ENCODE results near the gene CBFA2T2.
A peak's percentile ranks its signal among the peaks of the same experiment; 100 is the strongest.
"Not testable (repeated sequence)": the region's sequence is repeated elsewhere in the genome, so short reads cannot be mapped to it uniquely, and the experiment has no call there.

Gene CBFA2T2

GRCh38 chr20:33553516-33553915, 63.6 kb downstream of the CBFA2T2 start:
- DNase-seq: no peak

- no peak for DNase-seq
Measured at GRCh38 chr20:33554914-33555420, 65.1 kb downstream of the CBFA2T2 start.

GRCh38 chr20:33555755-33556154, 65.9 kb downstream of the CBFA2T2 start:
- DNase-seq: no peak

GRCh38 chr20:33556246-33556645, 66.3 kb downstream of the CBFA2T2 start:
- no peak for DNase-seq

- DNase-seq: no peak
Measured at GRCh38 chr20:33558348-33559144, 68.7 kb downstream of the CBFA2T2 start.

GRCh38 chr20:33559212-33559611, 69.3 kb downstream of the CBFA2T2 start:
- no peak for DNase-seq

GRCh38 chr20:33560026-33560425, 70.1 kb downstream of the CBFA2T2 start:
- DNase-seq: no peak

- not testable (repeated sequence) for DNase-seq
Measured at GRCh38 chr20:33561053-33561452, 71.2 kb downstream of the CBFA2T2 start.

GRCh38 chr20:33561692-33562601, 72.1 kb downstream of the CBFA2T2 start:
- DNase-seq: peak; percentile 83

- DNase-seq: no peak
Measured at GRCh38 chr20:33563788-33564187, 73.9 kb downstream of the CBFA2T2 start.

- DNase-seq: no peak
Measured at GRCh38 chr20:33566781-33567603, 77.1 kb downstream of the CBFA2T2 start.

- no peak for DNase-seq
Measured at GRCh38 chr20:33567949-33568348, 78.1 kb downstream of the CBFA2T2 start.

- peak; percentile 52 for DNase-seq
Measured at GRCh38 chr20:33568378-33568777, 78.5 kb downstream of the CBFA2T2 start.

- DNase-seq: peak; percentile 54
Measured at GRCh38 chr20:33568868-33569801, 79.2 kb downstream of the CBFA2T2 start.

GRCh38 chr20:33569802-33570391, 80.0 kb downstream of the CBFA2T2 start:
- DNase-seq: no peak

- no peak for DNase-seq
Measured at GRCh38 chr20:33570743-33571142, 80.8 kb downstream of the CBFA2T2 start.

- DNase-seq: not testable (repeated sequence)
Measured at GRCh38 chr20:33573268-33573667, 83.4 kb downstream of the CBFA2T2 start.

GRCh38 chr20:33575282-33575681, 85.4 kb downstream of the CBFA2T2 start:
- no peak for DNase-seq

- peak; percentile 51 for DNase-seq
Measured at GRCh38 chr20:33576432-33577125, 86.7 kb downstream of the CBFA2T2 start.

GRCh38 chr20:33578510-33578909, 88.6 kb downstream of the CBFA2T2 start:
- peak; percentile 56 for DNase-seq
